PFSK-1 (cell line): ENCODE data around the gene MAD1L1.

Source experiments
- FOXP2 ChIP-seq: optimal IDR thresholded peaks from 2 replicates; pipeline ENCODE3; 2011; ENCODE audit warnings: borderline replicate concordance, control low read depth, inconsistent platforms; ENCODE audit not compliant: insufficient read depth; ENCODE audit errors: extremely low read length, extremely low read depth
- POLR2AphosphoS5 ChIP-seq: IDR thresholded peaks from 2 replicates; pipeline ENCODE4 v1.6.1; 2012; ENCODE audit warnings: low read depth, mild to moderate bottlenecking, control low read depth, low read length, moderate library complexity
- SIN3A ChIP-seq: IDR thresholded peaks from 2 replicates; pipeline ENCODE4 v1.6.1; 2012; ENCODE audit warnings: mild to moderate bottlenecking, low read length, moderate library complexity, borderline replicate concordance; ENCODE audit not compliant: insufficient read depth
- TAF1 ChIP-seq: IDR thresholded peaks from 2 replicates; pipeline ENCODE4 v1.6.1; 2012; ENCODE audit warnings: low read length, control low read depth, borderline replicate concordance; ENCODE audit not compliant: insufficient read depth
- TF ChIP-seq, protein P1 (sequence below), 2 experiments: IDR thresholded peaks; 2 replicates each; pipeline versions ENCODE4 v1.6.1 to v1.8.0; 2011 to 2012; ENCODE audit warnings: low read depth in 2 of 2, low read length in 2 of 2, control low read depth in 1 of 2, inconsistent platforms in 1 of 2, mild to moderate bottlenecking in 1 of 2, moderate library complexity in 1 of 2; ENCODE audit not compliant: insufficient read depth in 1 of 2

The MAD1L1 gene

GRCh38 chr7:2195400-2196246 lies 37.1 kb downstream of the MAD1L1 start:
- TF ChIP-seq POLR2AphosphoS5 (no peak), FOXP2 (no peak), TAF1 (no peak), SIN3A (no peak)
- TF ChIP-seq, protein P1, sequence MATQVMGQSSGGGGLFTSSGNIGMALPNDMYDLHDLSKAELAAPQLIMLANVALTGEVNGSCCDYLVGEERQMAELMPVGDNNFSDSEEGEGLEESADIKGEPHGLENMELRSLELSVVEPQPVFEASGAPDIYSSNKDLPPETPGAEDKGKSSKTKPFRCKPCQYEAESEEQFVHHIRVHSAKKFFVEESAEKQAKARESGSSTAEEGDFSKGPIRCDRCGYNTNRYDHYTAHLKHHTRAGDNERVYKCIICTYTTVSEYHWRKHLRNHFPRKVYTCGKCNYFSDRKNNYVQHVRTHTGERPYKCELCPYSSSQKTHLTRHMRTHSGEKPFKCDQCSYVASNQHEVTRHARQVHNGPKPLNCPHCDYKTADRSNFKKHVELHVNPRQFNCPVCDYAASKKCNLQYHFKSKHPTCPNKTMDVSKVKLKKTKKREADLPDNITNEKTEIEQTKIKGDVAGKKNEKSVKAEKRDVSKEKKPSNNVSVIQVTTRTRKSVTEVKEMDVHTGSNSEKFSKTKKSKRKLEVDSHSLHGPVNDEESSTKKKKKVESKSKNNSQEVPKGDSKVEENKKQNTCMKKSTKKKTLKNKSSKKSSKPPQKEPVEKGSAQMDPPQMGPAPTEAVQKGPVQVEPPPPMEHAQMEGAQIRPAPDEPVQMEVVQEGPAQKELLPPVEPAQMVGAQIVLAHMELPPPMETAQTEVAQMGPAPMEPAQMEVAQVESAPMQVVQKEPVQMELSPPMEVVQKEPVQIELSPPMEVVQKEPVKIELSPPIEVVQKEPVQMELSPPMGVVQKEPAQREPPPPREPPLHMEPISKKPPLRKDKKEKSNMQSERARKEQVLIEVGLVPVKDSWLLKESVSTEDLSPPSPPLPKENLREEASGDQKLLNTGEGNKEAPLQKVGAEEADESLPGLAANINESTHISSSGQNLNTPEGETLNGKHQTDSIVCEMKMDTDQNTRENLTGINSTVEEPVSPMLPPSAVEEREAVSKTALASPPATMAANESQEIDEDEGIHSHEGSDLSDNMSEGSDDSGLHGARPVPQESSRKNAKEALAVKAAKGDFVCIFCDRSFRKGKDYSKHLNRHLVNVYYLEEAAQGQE (IDR thresholded peaks at IDR 0.05; ENCODE audit: insufficient read depth in 1 of 2, low read depth in 2 of 2, low read length in 2 of 2): no peak

GRCh38 chr7:2193575-2194305 lies 39.0 kb downstream of the MAD1L1 start:
- TF ChIP-seq SIN3A (no peak), TAF1 (no peak), POLR2AphosphoS5 (no peak), FOXP2 (no peak)
- TF ChIP-seq, protein P1 (IDR thresholded peaks at IDR 0.05; ENCODE audit: insufficient read depth in 1 of 2, low read depth in 2 of 2, low read length in 2 of 2): no peak

- TF ChIP-seq, protein P1 (IDR thresholded peaks at IDR 0.05; ENCODE audit: insufficient read depth in 1 of 2, low read depth in 2 of 2, low read length in 2 of 2): no peak
- no peak for TF ChIP-seq FOXP2
- TF ChIP-seq SIN3A: no peak
- TF ChIP-seq TAF1: no peak
- no peak for TF ChIP-seq POLR2AphosphoS5
Observed at GRCh38 chr7:2192831-2193534, 39.8 kb downstream of the MAD1L1 start.

- TF ChIP-seq SIN3A (no peak), POLR2AphosphoS5 (no peak), TAF1 (no peak), FOXP2 (no peak)
- TF ChIP-seq, protein P1 (IDR thresholded peaks at IDR 0.05; ENCODE audit: insufficient read depth in 1 of 2, low read depth in 2 of 2, low read length in 2 of 2): no peak
Observed at GRCh38 chr7:2191016-2191415, 41.7 kb downstream of the MAD1L1 start.
